GM18507 (cell line): ENCODE measurements around the gene PLA2G4B.

ENCODE experiments used
- DNase-seq: peaks from one replicate; pipeline ENCODE4 v3.0.0; 2011; ENCODE audit warnings: low read depth; ENCODE audit not compliant: insufficient read length; ENCODE audit errors: extremely low spot score
- FAIRE-seq: peaks from 2 replicates; lab custom pipeline; 2011; peaks lifted over from hg19 to GRCh38; lab: Jason Lieb, UNC

The PLA2G4B gene

GRCh38 chr15:41862515-41863116 is 24.0 kb downstream of the PLA2G4B start:
- no peak for FAIRE-seq
- DNase-seq = no peak

- FAIRE-seq (no peak), DNase-seq (no peak)
Measured at GRCh38 chr15:41865490-41866055, 26.9 kb downstream of the PLA2G4B start.

- DNase-seq = no peak
- no peak for FAIRE-seq
Measured at GRCh38 chr15:41866263-41866703, 27.6 kb downstream of the PLA2G4B start.

- DNase-seq (no peak), FAIRE-seq (no peak)
Measured at GRCh38 chr15:41866872-41867579, 28.4 kb downstream of the PLA2G4B start.

- DNase-seq = no peak
- FAIRE-seq = no peak
Measured at GRCh38 chr15:41868321-41868720, 29.7 kb downstream of the PLA2G4B start.

GRCh38 chr15:41869770-41870688 is 31.4 kb downstream of the PLA2G4B start:
- FAIRE-seq = no peak
- DNase-seq = no peak

- DNase-seq (no peak), FAIRE-seq (no peak)
Measured at GRCh38 chr15:41870689-41871081, 32.0 kb downstream of the PLA2G4B start.

GRCh38 chr15:41871175-41871905 is 32.7 kb downstream of the PLA2G4B start:
- DNase-seq = no peak
- no peak for FAIRE-seq

- no peak for DNase-seq
- no peak for FAIRE-seq
Measured at GRCh38 chr15:41872166-41872747, 33.6 kb downstream of the PLA2G4B start.

- FAIRE-seq (no peak), DNase-seq (no peak)
Measured at GRCh38 chr15:41873711-41874110, 35.1 kb downstream of the PLA2G4B start.

- FAIRE-seq = no peak
- no peak for DNase-seq
Measured at GRCh38 chr15:41874736-41875135, 36.1 kb downstream of the PLA2G4B start.

GRCh38 chr15:41876007-41876406 is 37.4 kb downstream of the PLA2G4B start:
- DNase-seq (no peak), FAIRE-seq (no peak)

GRCh38 chr15:41876689-41877088 is 38.0 kb downstream of the PLA2G4B start:
- DNase-seq = no peak

GRCh38 chr15:41877631-41878354 is 39.1 kb downstream of the PLA2G4B start:
- FAIRE-seq (no peak), DNase-seq (no peak)

More at GRCh38 chr15:41876689-41877088, 38.0 kb downstream of the PLA2G4B start:
- no peak for FAIRE-seq

GRCh38 chr15:41878355-41878699 is 39.7 kb downstream of the PLA2G4B start:
- FAIRE-seq (no peak), DNase-seq (no peak)

- no peak for FAIRE-seq
- DNase-seq = no peak
Measured at GRCh38 chr15:41879321-41879845, 40.7 kb downstream of the PLA2G4B start.

GRCh38 chr15:41880156-41880877 is 41.7 kb downstream of the PLA2G4B start:
- DNase-seq (no peak), FAIRE-seq (no peak)

- FAIRE-seq = no peak
- DNase-seq = no peak
Measured at GRCh38 chr15:41881086-41881485, 42.4 kb downstream of the PLA2G4B start.
